Activated CD4-positive, alpha-beta memory T cell treated with anti-CD3 and anti-CD28 coated beads for 36 hours (primary cell): Measurements from ENCODE around the gene FBXL17. TPM values are rescaled to one million over a fixed set of nuclear protein-coding genes. Genes with fewer than 3 reads are reported as not detected.

Source experiments
- CTCF ChIA-PET: fragments of 350-600 bp; sonication (Branson Sonifier 250); formaldehyde crosslinking; loops from one replicate; lab custom pipeline; 2021; ENCODE audit warnings: antibody characterized with exemption, inconsistent platforms; lab: Charles Lee
- POLR2A ChIA-PET: fragments of 350-600 bp; sonication (Branson Sonifier 250); formaldehyde crosslinking; loops from one replicate; lab custom pipeline; 2021; ENCODE audit warnings: antibody characterized with exemption; lab: Charles Lee
- DNase-seq: peaks from one replicate; pipeline ENCODE4 v3.0.0-alpha.2; 2020
- H3K27ac Mint-ChIP-seq: one replicate; pipeline ENCODE4 v1.8.0; 2021; ENCODE audit warnings: mixed read lengths
- H3K27me3 Mint-ChIP-seq: one replicate; pipeline ENCODE4 v1.8.0; 2021; ENCODE audit warnings: mixed read lengths
- H3K36me3 Mint-ChIP-seq: one replicate; pipeline ENCODE4 v1.8.0; 2021; ENCODE audit warnings: mixed read lengths
- H3K4me1 Mint-ChIP-seq: one replicate; pipeline ENCODE4 v1.8.0; 2021; ENCODE audit warnings: low read depth, mixed read lengths
- H3K4me3 Mint-ChIP-seq: one replicate; pipeline ENCODE4 v1.8.0; 2021; ENCODE audit warnings: mild to moderate bottlenecking, mixed read lengths
- H3K9me3 Mint-ChIP-seq: one replicate; pipeline ENCODE4 v1.8.0; 2021; ENCODE audit warnings: mixed read lengths
- intact Hi-C: fragments of 100-400 bp; cut with micrococcal nuclease; formaldehyde crosslinking; loops from one replicate; pipeline ENCODE4 v1.15.1; 2023
- total RNA-seq, 2 experiments: library from RNA; stranded (reverse); gene quantifications; one replicate each; pipeline ENCODE4 v1.2.3, GENCODE V29; 2021

FBXL17 gene
- total RNA-seq, 2 experiments from 2014 or later, result 5.5 to 6.7 TPM

DNA sequence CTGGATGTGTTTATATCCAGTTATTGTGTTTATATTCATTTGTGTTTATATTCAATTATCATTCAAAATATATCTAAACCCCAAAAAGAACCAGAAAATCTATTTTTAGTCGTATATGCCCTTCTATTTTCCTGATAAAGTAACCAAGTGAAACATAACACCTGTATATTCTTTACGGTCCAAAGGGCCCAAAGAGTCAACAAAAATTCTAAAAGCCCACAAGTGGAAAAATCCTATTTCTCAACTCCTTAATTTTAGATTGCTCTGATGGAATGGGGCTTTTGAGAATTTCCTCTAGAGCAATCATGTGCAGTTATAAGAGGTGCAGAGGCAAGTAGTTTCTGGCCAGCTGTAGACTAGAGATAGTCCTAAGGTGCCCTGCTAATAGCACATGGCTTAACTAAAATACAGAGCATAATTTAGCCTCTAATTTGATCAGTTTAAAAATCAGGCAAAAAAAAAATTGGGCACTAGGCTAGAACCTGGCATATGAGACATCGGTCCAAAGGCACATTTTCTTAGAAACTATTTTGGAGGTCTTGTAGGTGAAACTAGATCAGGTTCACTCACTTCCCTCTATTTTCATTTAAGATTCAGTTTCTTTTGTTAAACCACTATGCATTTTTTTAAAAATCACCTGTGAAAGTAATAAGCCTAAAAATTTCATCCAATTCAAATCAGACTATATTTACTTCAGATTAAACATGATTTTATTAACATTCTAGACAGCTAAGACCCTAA, 256.0 kb downstream of the FBXL17 start:
- no peaks in the 10 kb centered on the region for H3K9me3 Mint-ChIP-seq
- no peak overlapping the region for H3K4me3 Mint-ChIP-seq
- POLR2A ChIA-PET, result no interaction called here
- intact Hi-C loops, result no loop called here
- no peak overlapping the region for H3K27ac Mint-ChIP-seq
- DNase-seq, result no peak
- no peaks in the 10 kb centered on the region for H3K36me3 Mint-ChIP-seq
- CTCF ChIA-PET, result no interaction called here
- no peaks in the 10 kb centered on the region for H3K27me3 Mint-ChIP-seq
- no peaks in the 10 kb centered on the region for H3K4me1 Mint-ChIP-seq

DNA sequence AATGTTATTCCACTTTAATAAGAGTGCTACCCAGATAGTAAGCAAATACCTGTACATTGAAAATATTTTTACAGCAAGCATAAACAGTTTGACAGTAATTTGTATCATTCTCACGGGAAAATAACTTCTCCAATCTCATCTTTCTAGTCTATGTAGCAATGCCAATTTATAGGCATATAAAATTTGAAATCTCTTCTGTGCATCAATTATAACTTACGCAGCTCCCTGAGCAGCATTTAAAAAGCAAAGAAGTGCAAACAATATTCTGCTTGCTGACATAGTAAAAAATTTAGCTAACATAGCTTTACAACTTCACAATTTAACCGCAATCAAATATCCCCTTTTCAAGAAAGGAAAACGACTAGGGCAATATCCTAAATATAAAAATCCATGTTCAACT, 257.3 kb downstream of the FBXL17 start:
- intact Hi-C loops, result no loop called here
- no peaks in the 10 kb centered on the region for H3K27me3 Mint-ChIP-seq
- ChIA-PET CTCF (no interaction called here), POLR2A (no interaction called here)
- H3K9me3 Mint-ChIP-seq, result no peaks in the 10 kb centered on the region
- DNase-seq, result no peak
- H3K27ac Mint-ChIP-seq, result no peak overlapping the region
- peaks cover 2% of the 10 kb centered on the region for H3K36me3 Mint-ChIP-seq
- H3K4me1 Mint-ChIP-seq, result no peaks in the 10 kb centered on the region
- H3K4me3 Mint-ChIP-seq, result no peak overlapping the region

- Mint-ChIP-seq H3K27ac (no peak overlapping the region), H3K4me1 (no peaks in the 10 kb centered on the region), H3K27me3 (no peaks in the 10 kb centered on the region), H3K4me3 (no peak overlapping the region), H3K36me3 (peaks cover 2% of the 10 kb centered on the region), H3K9me3 (no peaks in the 10 kb centered on the region)
- ChIA-PET POLR2A (no interaction called here), CTCF (no interaction called here)
- intact Hi-C loops, result no loop called here
- DNase-seq, result no peak
Observed at GRCh38 chr5:108122702-108123101, 259.2 kb downstream of the FBXL17 start.

GRCh38 chr5:108118813-108119514, 262.9 kb downstream of the FBXL17 start:
- intact Hi-C loops, result no loop called here
- CTCF ChIA-PET, result no interaction called here

GRCh38 chr5:108115673-108116072, 266.2 kb downstream of the FBXL17 start:
- Mint-ChIP-seq H3K4me1 (no peaks in the 10 kb centered on the region), H3K27me3 (no peaks in the 10 kb centered on the region), H3K27ac (no peak overlapping the region), H3K9me3 (peaks cover 5% of the 10 kb centered on the region), H3K4me3 (no peak overlapping the region), H3K36me3 (peaks cover 12% of the 10 kb centered on the region)
- intact Hi-C loops, result no loop called here
- CTCF ChIA-PET, result no interaction called here
- POLR2A ChIA-PET, result no interaction called here
- DNase-seq, result no peak

More at GRCh38 chr5:108118813-108119514, 262.9 kb downstream of the FBXL17 start:
- H3K36me3 Mint-ChIP-seq, result peaks cover 9% of the 10 kb centered on the region
- POLR2A ChIA-PET, result no interaction called here
- H3K9me3 Mint-ChIP-seq, result no peaks in the 10 kb centered on the region
- H3K4me1 Mint-ChIP-seq, result no peaks in the 10 kb centered on the region
- H3K27me3 Mint-ChIP-seq, result no peaks in the 10 kb centered on the region
- no peak for DNase-seq
- H3K27ac Mint-ChIP-seq, result no peak overlapping the region
- no peak overlapping the region for H3K4me3 Mint-ChIP-seq

DNA sequence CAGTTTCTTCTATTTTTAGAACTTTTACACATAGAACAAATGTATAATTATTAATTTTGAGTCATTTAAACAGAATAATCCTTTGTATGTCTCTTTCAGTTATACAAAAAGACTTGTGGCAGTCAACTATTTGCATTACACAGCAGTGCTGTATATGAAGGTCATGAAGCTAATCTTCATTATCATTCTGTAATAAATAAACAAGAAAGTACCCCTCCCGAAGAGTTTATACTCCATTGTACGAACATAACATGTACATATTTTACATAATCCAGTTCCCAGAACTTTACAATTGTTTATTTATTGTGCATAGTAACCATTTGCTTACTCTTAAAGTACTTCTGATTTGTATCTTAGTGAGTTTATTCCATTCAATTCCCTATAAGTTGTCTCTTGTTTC, 267.9 kb downstream of the FBXL17 start:
- intact Hi-C loops, result no loop called here
- DNase-seq, result no peak
- H3K36me3 Mint-ChIP-seq, result peaks cover 9% of the 10 kb centered on the region
- POLR2A ChIA-PET, result no interaction called here
- H3K9me3 Mint-ChIP-seq, result peaks cover 5% of the 10 kb centered on the region
- no peaks in the 10 kb centered on the region for H3K4me1 Mint-ChIP-seq
- H3K27me3 Mint-ChIP-seq, result no peaks in the 10 kb centered on the region
- CTCF ChIA-PET, result no interaction called here
- no peak overlapping the region for H3K27ac Mint-ChIP-seq
- H3K4me3 Mint-ChIP-seq, result no peak overlapping the region

- Mint-ChIP-seq H3K36me3 (peaks cover 14% of the 10 kb centered on the region), H3K27ac (no peak overlapping the region), H3K27me3 (no peaks in the 10 kb centered on the region), H3K4me3 (no peak overlapping the region), H3K4me1 (no peaks in the 10 kb centered on the region), H3K9me3 (peaks cover 5% of the 10 kb centered on the region)
- no peak for DNase-seq
- ChIA-PET POLR2A (no interaction called here), CTCF (no interaction called here)
- intact Hi-C loops, result no loop called here
Observed at GRCh38 chr5:108111736-108112135, 270.2 kb downstream of the FBXL17 start.

- POLR2A ChIA-PET, result no interaction called here
- no peaks in the 10 kb centered on the region for H3K27me3 Mint-ChIP-seq
- intact Hi-C loops, result no loop called here
- no peak overlapping the region for H3K27ac Mint-ChIP-seq
- H3K36me3 Mint-ChIP-seq, result peaks cover 13% of the 10 kb centered on the region
- DNase-seq, result no peak
- CTCF ChIA-PET, result no interaction called here
- peaks cover 5% of the 10 kb centered on the region for H3K9me3 Mint-ChIP-seq
- H3K4me3 Mint-ChIP-seq, result no peak overlapping the region
- H3K4me1 Mint-ChIP-seq, result no peaks in the 10 kb centered on the region
Observed at GRCh38 chr5:108109059-108109458, 272.8 kb downstream of the FBXL17 start.

DNA sequence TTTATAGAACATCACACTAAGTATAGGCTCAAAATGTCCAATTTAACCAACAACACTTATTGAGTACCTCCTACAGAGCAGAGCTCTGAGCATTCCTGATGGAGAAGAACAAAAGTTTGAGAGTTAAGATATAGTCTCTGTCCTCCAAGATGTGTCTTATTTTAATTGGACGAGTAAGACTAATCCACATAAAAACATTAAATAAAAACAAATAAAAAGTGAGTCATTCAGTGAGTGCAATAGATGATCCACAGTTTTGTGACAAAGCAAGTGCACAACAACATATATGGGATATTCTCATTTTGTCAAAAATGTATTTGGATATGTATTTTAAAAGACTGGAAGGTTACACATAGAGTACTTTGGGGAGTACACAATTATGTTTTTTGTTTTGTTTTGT, 277.4 kb downstream of the FBXL17 start:
- no peak overlapping the region for H3K27ac Mint-ChIP-seq
- POLR2A ChIA-PET, result no interaction called here
- H3K9me3 Mint-ChIP-seq, result no peaks in the 10 kb centered on the region
- no peak for DNase-seq
- H3K4me1 Mint-ChIP-seq, result no peaks in the 10 kb centered on the region
- CTCF ChIA-PET, result no interaction called here
- intact Hi-C loops, result no loop called here
- H3K4me3 Mint-ChIP-seq, result no peak overlapping the region
- no peaks in the 10 kb centered on the region for H3K27me3 Mint-ChIP-seq
- H3K36me3 Mint-ChIP-seq, result peaks cover 15% of the 10 kb centered on the region

- Mint-ChIP-seq H3K4me1 (no peaks in the 10 kb centered on the region), H3K36me3 (peaks cover 11% of the 10 kb centered on the region), H3K9me3 (no peaks in the 10 kb centered on the region), H3K27me3 (no peaks in the 10 kb centered on the region), H3K4me3 (no peak overlapping the region), H3K27ac (no peak overlapping the region)
- no peak for DNase-seq
- ChIA-PET CTCF (no interaction called here), POLR2A (no interaction called here)
- intact Hi-C loops, result no loop called here
Observed at GRCh38 chr5:108102463-108102862, 279.4 kb downstream of the FBXL17 start.

DNA sequence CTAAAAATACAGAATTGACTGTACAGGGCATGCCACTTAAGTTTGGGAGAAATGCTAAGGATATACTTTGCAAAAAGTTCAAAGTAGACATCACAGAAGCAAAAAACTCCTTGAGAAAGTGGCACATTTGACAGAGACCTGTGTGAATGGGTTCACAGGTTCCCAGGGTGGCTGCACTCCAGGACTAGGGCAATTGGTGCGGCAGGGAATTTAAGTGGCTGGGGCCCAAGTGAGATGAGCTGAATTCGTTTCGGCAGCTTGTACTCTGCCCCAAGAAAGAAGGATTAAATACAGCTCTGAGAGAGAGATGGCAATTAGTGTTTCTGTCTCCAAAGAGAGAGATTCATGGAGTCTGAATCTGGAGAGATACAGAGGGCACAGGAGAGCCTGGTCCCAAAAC, 280.1 kb downstream of the FBXL17 start:
- intact Hi-C loops, result no loop called here
- H3K4me1 Mint-ChIP-seq, result no peaks in the 10 kb centered on the region
- H3K27me3 Mint-ChIP-seq, result no peaks in the 10 kb centered on the region
- no peak for DNase-seq
- ChIA-PET CTCF (no interaction called here), POLR2A (no interaction called here)
- H3K36me3 Mint-ChIP-seq, result peaks cover 11% of the 10 kb centered on the region
- H3K9me3 Mint-ChIP-seq, result no peaks in the 10 kb centered on the region
- no peak overlapping the region for H3K27ac Mint-ChIP-seq
- no peak overlapping the region for H3K4me3 Mint-ChIP-seq

DNA sequence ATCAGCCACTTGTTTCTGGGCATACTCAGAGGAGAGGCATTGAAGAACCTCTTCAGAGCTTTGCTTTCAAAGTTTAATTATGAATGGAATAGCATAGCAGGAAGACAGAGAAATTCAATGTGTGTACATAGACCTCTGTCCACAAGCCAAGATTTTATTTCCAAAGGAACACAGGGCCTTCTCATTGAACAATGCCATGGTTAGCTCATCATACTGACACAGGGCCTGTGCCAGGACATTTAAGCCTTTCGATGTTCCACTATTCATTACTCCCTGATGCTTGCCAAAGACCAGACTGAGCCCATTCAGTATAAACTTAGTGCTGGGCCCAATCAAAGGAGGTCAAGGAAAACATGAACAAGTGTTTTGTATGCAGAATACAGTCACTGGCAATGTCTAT, 280.8 kb downstream of the FBXL17 start:
- ChIA-PET CTCF (no interaction called here), POLR2A (no interaction called here)
- Mint-ChIP-seq H3K36me3 (peaks cover 11% of the 10 kb centered on the region), H3K27ac (no peak overlapping the region), H3K9me3 (no peaks in the 10 kb centered on the region), H3K4me1 (no peaks in the 10 kb centered on the region), H3K4me3 (no peak overlapping the region), H3K27me3 (no peaks in the 10 kb centered on the region)
- no peak for DNase-seq
- intact Hi-C loops, result no loop called here

DNA sequence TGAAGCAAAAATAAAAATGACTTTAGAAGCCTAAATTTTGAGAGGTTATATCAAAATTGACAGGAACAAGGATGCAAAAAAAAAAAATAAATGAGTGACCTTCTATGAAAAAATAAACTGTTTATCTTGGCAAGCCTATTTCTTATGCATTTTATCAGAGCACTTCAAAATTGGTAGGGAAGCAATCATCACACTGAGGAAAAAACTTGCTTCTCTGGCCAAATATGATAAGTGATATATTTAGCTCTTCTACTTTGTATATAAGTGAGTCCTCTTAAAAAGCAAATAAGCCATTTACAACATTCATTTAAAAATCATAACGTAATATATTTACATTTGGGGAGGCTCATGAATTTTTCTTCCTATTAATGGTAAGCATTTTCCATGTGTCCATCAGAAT, 287.1 kb downstream of the FBXL17 start:
- Mint-ChIP-seq H3K9me3 (no peaks in the 10 kb centered on the region), H3K36me3 (no peaks in the 10 kb centered on the region), H3K4me3 (no peak overlapping the region), H3K27ac (no peak overlapping the region), H3K4me1 (no peaks in the 10 kb centered on the region), H3K27me3 (no peaks in the 10 kb centered on the region)
- intact Hi-C loops, result no loop called here
- POLR2A ChIA-PET, result no interaction called here
- DNase-seq, result no peak
- CTCF ChIA-PET, result no interaction called here
